GM19467 (cell line): ENCODE results near the gene ST6GALNAC2.
"Not testable (repeated sequence)": the region's sequence is repeated elsewhere in the genome, so short reads cannot be mapped to it uniquely, and the experiment has no call there.

Source experiments
- ATAC-seq: cut with Tn5 transposase; IDR thresholded peaks from one replicate; pipeline ENCODE4 v1.9.1; 2021; ENCODE audit warnings: mild to moderate bottlenecking, moderate library complexity; ENCODE audit not compliant: unreplicated experiment

The ST6GALNAC2 gene

GRCh38 chr17:76530095-76530723, 55.5 kb downstream of the ST6GALNAC2 start:
- no peak for ATAC-seq

DNA sequence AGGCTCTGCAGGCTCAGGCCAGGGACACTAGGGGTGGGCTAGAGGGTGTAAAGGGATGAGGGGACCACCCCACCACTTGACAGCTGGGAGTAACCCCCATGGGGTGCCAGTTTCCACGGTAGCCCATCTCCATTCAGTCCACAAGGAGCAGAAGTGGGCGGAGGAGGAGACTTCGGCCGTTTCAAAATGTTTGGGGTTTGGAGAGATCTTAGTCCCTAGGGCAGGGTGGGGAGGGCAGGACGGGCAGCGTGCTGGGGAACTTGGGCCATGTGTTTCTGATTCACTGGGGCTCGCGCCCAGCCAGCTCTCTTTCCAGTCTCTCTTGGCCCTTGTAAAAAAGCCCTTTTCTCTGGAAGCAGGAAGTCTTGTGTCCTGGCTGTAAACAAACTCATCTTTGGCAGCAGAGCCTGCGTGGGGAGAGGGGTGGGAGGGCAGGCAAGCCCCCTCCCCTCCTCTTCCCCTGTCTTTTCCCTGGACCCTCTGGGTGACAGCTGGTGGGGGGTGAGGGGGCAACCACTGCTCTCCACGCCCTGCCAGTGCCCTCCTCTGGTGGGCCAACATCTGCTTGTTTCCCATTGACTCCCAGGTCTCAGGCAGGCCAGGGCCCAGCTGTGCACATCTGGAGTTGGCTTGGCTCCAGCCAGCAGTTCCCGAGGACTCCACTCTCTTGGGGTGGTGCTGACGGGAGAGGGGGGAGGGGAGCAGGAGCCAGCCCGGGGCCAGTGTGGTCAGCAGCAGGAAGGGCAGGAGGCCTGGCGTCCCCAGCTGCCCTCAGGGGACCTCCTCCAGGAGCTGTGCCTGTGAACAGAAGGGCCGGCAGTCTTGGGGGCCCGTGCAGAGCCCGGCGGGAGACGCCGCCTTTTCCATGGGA, 56.2 kb downstream of the ST6GALNAC2 start:
- ATAC-seq: no peak

DNA sequence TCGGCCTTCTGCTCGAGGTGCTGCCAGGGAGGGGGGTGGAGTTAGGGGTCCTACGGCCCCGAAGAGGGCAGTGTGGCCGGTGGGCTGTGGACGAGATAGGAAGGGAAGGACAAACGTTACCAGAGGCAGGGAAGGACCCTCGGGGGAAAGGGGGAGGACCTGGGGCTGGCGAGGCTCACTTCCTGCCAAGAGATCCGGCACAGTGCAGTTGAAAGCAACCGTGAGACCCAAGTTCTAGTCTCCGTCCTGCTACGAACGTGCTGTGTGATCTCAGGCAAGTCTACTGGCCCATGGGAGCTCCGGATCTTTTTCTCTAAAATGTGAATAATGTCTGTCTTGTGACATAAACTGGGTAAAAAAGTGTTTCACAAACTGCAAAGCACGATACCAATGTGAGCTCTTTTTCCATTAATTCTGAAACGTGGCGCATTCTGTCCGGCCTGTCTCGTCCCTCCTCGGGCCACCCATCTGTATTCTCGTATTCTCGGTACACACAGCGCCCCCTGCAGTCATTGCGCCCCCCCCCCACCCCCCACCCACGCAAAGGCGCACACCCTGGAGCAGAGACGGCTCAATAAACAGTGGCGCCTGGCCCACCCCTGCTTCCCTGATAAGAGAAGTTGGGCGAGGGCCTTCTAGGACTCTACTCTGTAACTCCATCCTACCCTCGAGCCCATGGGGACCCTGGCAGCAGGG, 57.0 kb downstream of the ST6GALNAC2 start:
- no peak for ATAC-seq

DNA sequence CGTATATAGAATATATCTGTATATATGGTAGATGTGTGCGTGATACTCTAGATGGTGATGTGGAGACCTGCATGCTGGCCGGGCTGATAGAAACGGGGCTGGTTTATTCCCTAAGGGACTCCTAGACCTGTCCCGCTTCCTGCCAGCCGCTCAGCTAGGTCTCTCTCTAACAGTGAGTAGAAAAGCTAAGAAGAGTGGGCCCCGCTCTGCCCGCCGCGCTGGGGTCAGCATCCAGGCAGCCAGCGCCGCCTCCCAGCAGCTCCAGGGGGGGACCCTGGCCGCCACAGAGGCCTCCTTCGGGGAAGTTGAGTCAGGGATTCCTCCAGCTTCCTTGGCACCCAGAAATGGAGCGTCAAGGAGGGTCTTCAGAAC, 57.5 kb downstream of the ST6GALNAC2 start:
- ATAC-seq: peak; percentile 44

DNA sequence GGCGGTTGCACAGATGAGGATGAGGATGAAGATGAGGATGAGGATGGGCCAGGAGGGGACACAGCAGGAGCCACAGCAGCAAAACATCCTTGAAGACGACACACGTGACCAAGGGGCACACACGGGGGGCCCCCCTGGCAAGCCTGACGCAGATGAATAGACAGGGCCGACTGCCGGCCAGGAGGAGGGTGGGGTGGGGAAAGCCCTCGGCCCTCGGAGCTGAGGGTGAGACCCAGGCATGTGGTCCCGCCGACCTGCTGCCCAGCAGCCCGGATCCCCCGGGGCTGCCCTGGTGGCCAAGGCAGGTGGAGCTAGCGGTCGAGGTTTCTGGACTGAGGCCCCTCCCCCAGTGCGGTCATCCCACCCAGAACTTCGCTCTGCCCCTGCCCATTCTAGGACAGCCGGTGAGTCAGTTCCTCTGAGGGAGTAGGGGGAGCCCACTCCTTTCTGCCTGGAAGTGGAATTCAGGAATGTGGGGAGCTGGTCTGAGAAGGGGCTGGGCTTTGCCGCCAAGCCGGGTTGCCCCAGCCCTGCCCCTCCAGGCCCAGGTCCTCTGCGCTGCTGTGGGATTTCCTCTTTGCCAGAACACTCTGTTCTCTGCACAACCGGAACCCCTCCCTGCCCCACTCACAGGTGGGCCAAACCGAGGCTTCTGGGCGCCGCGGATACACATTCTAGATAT, 58.1 kb downstream of the ST6GALNAC2 start:
- peak; percentile 36 for ATAC-seq

GRCh38 chr17:76527016-76527415, 58.6 kb downstream of the ST6GALNAC2 start:
- ATAC-seq: not testable (repeated sequence)

DNA sequence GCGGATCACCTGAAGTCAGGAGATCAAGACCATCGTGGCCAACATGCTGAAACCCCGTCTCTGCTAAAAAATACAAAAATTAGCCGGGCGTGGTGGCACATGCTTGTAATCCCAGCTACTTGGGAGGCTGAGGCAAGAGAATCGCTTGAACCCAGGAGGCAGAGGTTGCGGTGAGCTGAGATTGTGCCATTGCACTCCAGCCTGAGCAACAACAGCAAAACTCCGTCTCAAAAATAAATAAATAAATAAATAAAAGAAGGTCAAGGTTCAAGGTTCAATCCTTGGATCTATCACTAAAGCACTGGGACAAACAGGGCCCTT, 60.2 kb downstream of the ST6GALNAC2 start:
- not testable (repeated sequence) for ATAC-seq

DNA sequence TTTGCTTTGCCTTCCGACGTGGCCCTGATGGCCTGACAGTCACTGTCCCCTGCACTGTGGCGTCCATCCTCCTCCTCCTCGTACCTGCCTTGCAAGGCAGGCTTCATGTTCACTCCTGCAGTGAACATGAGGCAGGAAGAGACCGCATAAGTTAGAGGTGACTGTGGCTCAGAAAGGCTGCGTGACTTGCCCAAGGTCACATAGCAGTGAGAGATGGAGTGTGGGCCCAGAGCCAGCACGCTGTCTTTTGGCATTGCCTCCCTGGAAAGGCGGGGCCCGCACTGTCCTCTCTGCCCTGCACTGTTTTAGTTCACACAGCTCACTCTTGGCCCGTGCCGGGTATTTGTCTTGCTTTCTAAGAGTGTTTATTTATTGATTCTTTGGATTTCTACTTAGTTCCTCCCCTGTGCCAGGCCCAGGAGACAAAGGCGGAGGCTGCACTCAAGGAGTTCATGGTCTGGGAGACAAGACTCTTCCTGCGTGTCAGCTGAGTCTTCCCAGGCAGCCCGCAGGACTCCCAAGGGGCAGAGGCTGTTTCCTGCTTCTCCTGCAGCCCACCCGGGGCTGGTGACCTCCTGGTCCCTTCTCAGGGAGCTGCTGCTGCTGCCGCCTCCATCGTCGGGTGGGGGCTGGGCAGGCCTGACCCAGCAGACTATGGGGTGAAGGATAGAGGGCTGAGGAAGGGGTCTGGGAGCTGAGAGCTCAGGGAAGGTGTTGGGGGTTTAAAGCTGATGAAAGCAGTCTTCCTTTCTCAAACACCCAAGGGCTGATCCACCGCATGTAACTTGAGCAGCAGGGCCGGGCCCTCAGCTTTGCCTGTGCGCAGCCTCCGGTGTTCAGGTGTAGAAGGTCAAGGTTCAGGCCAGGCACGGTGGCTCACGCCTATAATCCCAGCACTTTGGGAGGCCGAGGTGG, 60.8 kb downstream of the ST6GALNAC2 start:
- ATAC-seq: no peak

GRCh38 chr17:76523084-76524037, 62.3 kb downstream of the ST6GALNAC2 start:
- peak; percentile 55 for ATAC-seq

DNA sequence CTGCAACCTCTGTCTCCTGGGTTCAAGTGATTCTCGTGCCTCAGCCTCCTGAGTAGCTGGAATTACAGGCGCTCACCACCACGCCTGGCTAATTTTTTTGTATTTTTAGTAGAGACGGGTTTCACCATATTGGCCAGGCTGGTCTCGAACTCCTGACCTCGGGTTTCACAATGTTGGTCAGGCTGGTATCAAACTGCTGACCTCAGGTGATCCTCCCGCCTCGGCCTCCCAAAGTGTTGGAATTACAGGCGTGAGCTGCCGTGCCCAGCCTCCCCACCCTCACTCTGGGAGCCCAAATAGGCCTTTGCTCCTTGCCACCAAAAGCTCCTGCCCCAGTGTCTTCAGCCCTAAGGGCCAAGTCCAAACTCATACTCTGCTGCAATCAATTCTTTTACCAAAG, 64.0 kb downstream of the ST6GALNAC2 start:
- not testable (repeated sequence) for ATAC-seq

DNA sequence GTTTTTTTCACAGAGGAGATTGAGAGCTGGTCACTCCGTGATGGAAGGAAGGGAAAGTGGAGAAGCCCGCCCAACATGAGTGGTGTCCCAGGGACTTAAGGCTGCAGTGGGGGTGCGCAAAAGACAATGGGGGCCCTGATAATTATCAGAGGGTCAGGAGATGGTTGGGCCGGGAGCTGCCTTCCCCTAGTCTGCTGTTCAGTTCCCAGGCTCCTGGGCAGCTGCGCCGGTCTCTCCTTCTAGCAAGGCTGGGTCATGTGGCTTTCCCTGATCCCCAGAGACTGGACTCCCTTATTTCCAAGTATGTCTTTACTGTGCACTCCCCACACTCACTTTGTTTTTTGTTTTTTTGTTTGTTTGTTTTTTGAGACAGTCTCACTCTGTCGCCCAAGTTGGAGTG, 64.4 kb downstream of the ST6GALNAC2 start:
- no peak for ATAC-seq

- ATAC-seq: no peak
Measured at GRCh38 chr17:76519048-76519966, 66.4 kb downstream of the ST6GALNAC2 start.

GRCh38 chr17:76517638-76518038, 68.0 kb downstream of the ST6GALNAC2 start:
- no peak for ATAC-seq
